Breast epithelium (tissue), 4 donors: ENCODE results near the gene BMP2K. TPM values are rescaled to one million over a fixed set of nuclear protein-coding genes. Genes with fewer than 3 reads are reported as not detected.

Source experiments
- DNase-seq, 2 donors: peaks; one replicate each; pipeline ENCODE4 v3.0.0-alpha.2; 2019; ENCODE audit warnings: low spot score in 2 of 2
- H3K27ac ChIP-seq, 2 donors: fragments of 200-600 bp; sonication (generic) in 1 of 2; one replicate each; pipeline ENCODE4 v1.5.1; 2016 to 2019; ENCODE audit warnings: mild to moderate bottlenecking in 1 of 2
- H3K27me3 ChIP-seq, 2 donors: fragments of 200-600 bp; sonication (generic) in 1 of 2; one replicate each; pipeline versions ENCODE4 v1.5.1 to v1.6.0; 2017 to 2019; ENCODE audit warnings: control low read depth in 1 of 2, mild to moderate bottlenecking in 1 of 2
- H3K36me3 ChIP-seq: fragments of 200-600 bp; one replicate; pipeline ENCODE4 v1.5.1; 2019
- H3K4me1 ChIP-seq, 2 donors: fragments of 200-600 bp; sonication (generic); one replicate each; pipeline ENCODE4 v1.5.1; 2016 to 2019; ENCODE audit warnings: control low read depth in 1 of 2
- H3K4me3 ChIP-seq, 3 donors: fragments of 200-600 bp; sonication (generic); 1 replicate in 2 of 3; 2 replicates in 1 of 3; pipeline ENCODE4 v1.5.1; 2016 to 2019; ENCODE audit warnings: mild to moderate bottlenecking in 3 of 3, moderate library complexity in 2 of 3
- H3K9me3 ChIP-seq, 2 donors: fragments of 200-600 bp; sonication (generic) in 1 of 2; one replicate each; pipeline ENCODE4 v1.5.1; 2016 to 2019; ENCODE audit warnings: control low read depth in 1 of 2
- CTCF ChIP-seq, 3 donors: fragments of 450-650 bp; IDR thresholded peaks; one replicate each; pipeline ENCODE4 v1.5.1; 2016 to 2017; ENCODE audit warnings: antibody characterized with exemption in 3 of 3, mild to moderate bottlenecking in 3 of 3, moderate library complexity in 3 of 3
- POLR2A ChIP-seq: fragments of 450-650 bp; IDR thresholded peaks from one replicate; pipeline ENCODE4 v1.6.1; 2016; ENCODE audit warnings: antibody characterized with exemption, mild to moderate bottlenecking, moderate library complexity
- POLR2AphosphoS5 ChIP-seq, 3 donors: sonication (generic); formaldehyde crosslinking; IDR thresholded peaks; one replicate each; pipeline ENCODE4 v1.6.1; 2017; ENCODE audit warnings: antibody characterized with exemption in 3 of 3
- intact Hi-C: fragments of 100-400 bp; cut with DNase I; formaldehyde crosslinking; loops from one replicate; pipeline ENCODE4 v1.15.1; 2023; ENCODE audit warnings: low total_unique reads
- total RNA-seq, 3 donors: library from RNA; depleted of rRNA; stranded (reverse); fragments of >200 nt; gene quantifications; one replicate each; pipeline ENCODE4 v1.1.0, GENCODE V29; 2016

The BMP2K gene
- total RNA-seq, 3 donors from 2014 or later, result 42.3 to 134 (median 42.4) TPM

- no peaks in the 10 kb centered on the region for H3K27me3 ChIP-seq
- H3K9me3 ChIP-seq, result no peaks in the 10 kb centered on the region
- TF ChIP-seq POLR2AphosphoS5 (IDR thresholded peaks at IDR 0.05) (no peak), POLR2A (no peak), CTCF (IDR thresholded peaks at IDR 0.05) (no peak)
- intact Hi-C loops, result no loop called here
- H3K4me3 ChIP-seq, result no peak overlapping the region
- H3K36me3 ChIP-seq, result no peaks in the 10 kb centered on the region
- no peak overlapping the region for H3K27ac ChIP-seq
- DNase-seq, result no peak
- no peaks in the 10 kb centered on the region for H3K4me1 ChIP-seq
Measured at GRCh38 chr4:78763763-78764387, 12.3 kb upstream of the BMP2K start.

- intact Hi-C loops, result no loop called here
- no peaks in the 10 kb centered on the region for H3K4me1 ChIP-seq
- no peaks in the 10 kb centered on the region for H3K27me3 ChIP-seq
- no peak overlapping the region for H3K4me3 ChIP-seq
- TF ChIP-seq CTCF (IDR thresholded peaks at IDR 0.05) (no peak), POLR2AphosphoS5 (IDR thresholded peaks at IDR 0.05) (no peak), POLR2A (no peak)
- H3K27ac ChIP-seq, result no peak overlapping the region
- no peaks in the 10 kb centered on the region for H3K36me3 ChIP-seq
- no peak for DNase-seq
- no peaks in the 10 kb centered on the region for H3K9me3 ChIP-seq
Measured at GRCh38 chr4:78764498-78764961, 11.6 kb upstream of the BMP2K start.

GRCh38 chr4:78765432-78766006, 10.6 kb upstream of the BMP2K start:
- TF ChIP-seq POLR2A, result no peak
- H3K36me3 ChIP-seq, result no peaks in the 10 kb centered on the region
- no peaks in the 10 kb centered on the region for H3K27me3 ChIP-seq
- no peak overlapping the region for H3K27ac ChIP-seq
- no peaks in the 10 kb centered on the region for H3K9me3 ChIP-seq
- intact Hi-C loops, result no loop called here
- DNase-seq, result no peak
- H3K4me3 ChIP-seq, result no peak overlapping the region
- H3K4me1 ChIP-seq, result no peaks in the 10 kb centered on the region

- no peaks in the 10 kb centered on the region for H3K4me1 ChIP-seq
- intact Hi-C loops, result no loop called here
- no peak overlapping the region for H3K4me3 ChIP-seq
- no peak for TF ChIP-seq CTCF (IDR thresholded peaks at IDR 0.05)
- no peak for TF ChIP-seq POLR2AphosphoS5 (IDR thresholded peaks at IDR 0.05)
- TF ChIP-seq POLR2A, result no peak
- no peaks in the 10 kb centered on the region for H3K27me3 ChIP-seq
- no peak for DNase-seq
- H3K27ac ChIP-seq, result no peak overlapping the region
- H3K9me3 ChIP-seq, result no peaks in the 10 kb centered on the region
- no peaks in the 10 kb centered on the region for H3K36me3 ChIP-seq
Measured at GRCh38 chr4:78766026-78766425, 10.1 kb upstream of the BMP2K start.

GRCh38 chr4:78766650-78767049, 9.5 kb upstream of the BMP2K start:
- H3K27me3 ChIP-seq, result no peaks in the 10 kb centered on the region
- H3K9me3 ChIP-seq, result no peaks in the 10 kb centered on the region
- intact Hi-C loops, result no loop called here
- H3K4me3 ChIP-seq, result no peak overlapping the region
- no peaks in the 10 kb centered on the region for H3K36me3 ChIP-seq
- DNase-seq, result no peak
- TF ChIP-seq POLR2AphosphoS5 (IDR thresholded peaks at IDR 0.05), result no peak
- no peak for TF ChIP-seq POLR2A
- TF ChIP-seq CTCF (IDR thresholded peaks at IDR 0.05), result no peak
- H3K4me1 ChIP-seq, result no peaks in the 10 kb centered on the region
- H3K27ac ChIP-seq, result no peak overlapping the region
